K562 (cell line): ENCODE data around the gene FLII. TPM values are rescaled to one million over a fixed set of nuclear protein-coding genes. Genes with fewer than 3 reads are reported as not detected.

Experiments used
- ATAC-seq: fragments of 200-7000 bp; cut with Tn5 transposase; 3 replicates; pipeline ENCODE4 v1.9.1; 2020; ENCODE audit warnings: moderate library complexity
- BruUV-seq: library from RNA; stranded (reverse); fragments of 400-500 nt; replicated peaks from 2 replicates; lab custom pipeline; 2021; lab: Mats Ljungman, UMichigan
- CTCF ChIA-PET: fragments of 300-600 bp; formaldehyde crosslinking; extraction: SDS; loops from one replicate; lab custom pipeline; 2021; ENCODE audit warnings: low intra/inter-chr PET ratio; lab: Yijun Ruan, JAX
- POLR2A ChIA-PET: fragments of 300-600, 350-650 bp; sonication (Branson Sonifier 250); formaldehyde crosslinking; extraction: SDS; loops from one replicate; lab custom pipeline; 2021; ENCODE audit warnings: antibody characterized with exemption, inconsistent platforms; lab: Yijun Ruan, JAX
- DNase-seq, 4 experiments: peaks; one replicate each; pipeline versions ENCODE4 v3.0.0 to v3.0.0-alpha.2; 2011 to 2018; ENCODE audit warnings: low spot score in 3 of 4, mixed read lengths in 3 of 4; ENCODE audit errors: extremely low read depth in 1 of 4
- FAIRE-seq: peaks from 2 replicates; lab custom pipeline; 2011; peaks lifted over from hg19 to GRCh38; lab: Jason Lieb, UNC
- H2AFZ ChIP-seq: 2 replicates; pipeline ENCODE4 v1.6.0; 2011; ENCODE audit warnings: low read depth, low read length, control low read depth, inconsistent platforms
- H3K27ac ChIP-seq: fragments of 200-600 bp; 3 replicates; pipeline ENCODE4 v1.8.0; 2011; ENCODE audit warnings: low read depth, mild to moderate bottlenecking, control low read depth, inconsistent platforms, low read length, moderate library complexity, mixed read lengths; ENCODE audit errors: extremely low read depth
- H3K27me3 ChIP-seq, 2 experiments: fragments of 300-600 bp in 1 of 2; 2 replicates in 1 of 2; 3 replicates in 1 of 2; pipeline versions ENCODE4 v1.6.0 to v1.8.0; 2011; ENCODE audit warnings: inconsistent platforms in 2 of 2, low read length in 2 of 2, mild to moderate bottlenecking in 1 of 2, mixed read lengths in 1 of 2, moderate library complexity in 1 of 2; ENCODE audit not compliant: control insufficient read depth in 2 of 2, insufficient read depth in 2 of 2
- H3K36me3 ChIP-seq: fragments of 300-600 bp; 3 replicates; pipeline ENCODE4 v1.8.0; 2011; ENCODE audit warnings: mild to moderate bottlenecking, low read length, inconsistent platforms; ENCODE audit not compliant: control insufficient read depth, insufficient read depth
- H3K4me1 ChIP-seq, 2 experiments: fragments of 200-600 bp in 1 of 2; replicated peaks in 1 of 2; 2 replicates in 1 of 2; 3 replicates in 1 of 2; pipeline versions ENCODE4 v1.5.1 to v1.8.0; 2011; ENCODE audit warnings: inconsistent platforms in 2 of 2, low read length in 2 of 2, mild to moderate bottlenecking in 1 of 2, mixed read lengths in 1 of 2, moderate library complexity in 1 of 2; ENCODE audit not compliant: control insufficient read depth in 2 of 2, insufficient read depth in 2 of 2
- H3K4me2 ChIP-seq: 2 replicates; pipeline ENCODE4 v1.6.1; 2011; ENCODE audit warnings: low read length, control low read depth, inconsistent platforms, mixed read lengths; ENCODE audit not compliant: insufficient read depth
- H3K4me3 ChIP-seq: fragments of 200-600 bp; sonication (generic), shearing (Covaris generic); 2 replicates; pipeline ENCODE4 v1.5.1; 2016; ENCODE audit warnings: control low read depth, inconsistent platforms
- H3K79me2 ChIP-seq: fragments of 200-600 bp; 3 replicates; pipeline ENCODE4 v1.8.0; 2011; ENCODE audit warnings: low read length, inconsistent platforms; ENCODE audit not compliant: control insufficient read depth, insufficient read depth
- H3K9ac ChIP-seq, 2 experiments: 2 replicates each; pipeline versions ENCODE4 v1.6.0 to v1.6.1; 2011; ENCODE audit warnings: low read depth in 2 of 2, low read length in 2 of 2, control low read depth in 1 of 2, inconsistent platforms in 1 of 2, mild to moderate bottlenecking in 1 of 2, mixed read lengths in 1 of 2; ENCODE audit not compliant: insufficient read depth in 1 of 2
- H3K9me1 ChIP-seq: one replicate; pipeline ENCODE4 v1.6.0; 2011; ENCODE audit warnings: inconsistent platforms, mild to moderate bottlenecking, low read length, moderate library complexity; ENCODE audit not compliant: control insufficient read depth, insufficient read depth
- H3K9me3 ChIP-seq: replicated peaks from 2 replicates; pipeline ENCODE4 v1.5.1; 2011; ENCODE audit warnings: low read depth, low read length, inconsistent platforms; ENCODE audit not compliant: control insufficient read depth, insufficient read depth
- H4K20me1 ChIP-seq: replicated peaks from 2 replicates; pipeline ENCODE4 v1.6.1; 2011; ENCODE audit warnings: low read length, inconsistent platforms, mixed read lengths; ENCODE audit not compliant: control insufficient read depth, insufficient read depth
- BRF2 ChIP-seq: IDR thresholded peaks from 3 replicates; pipeline ENCODE4 v1.6.1; 2011; ENCODE audit warnings: borderline replicate concordance, mild to moderate bottlenecking; ENCODE audit not compliant: insufficient read length, insufficient read depth
- GTF2A2 ChIP-seq: IDR thresholded peaks from 2 replicates; pipeline ENCODE4 v1.6.1; 2016; ENCODE audit warnings: mild to moderate bottlenecking, missing genetic modification characterization, missing compliant biosample characterization
- MYBL2 ChIP-seq, 2 experiments: fragments of 450-650 bp in 1 of 2; sonication (generic) in 1 of 2; formaldehyde crosslinking in 1 of 2; IDR thresholded peaks; 2 replicates each; pipeline versions ENCODE4 v1.6.1 to v1.8.1; 2017 to 2022; ENCODE audit warnings: borderline replicate concordance in 1 of 2, inconsistent platforms in 1 of 2, low read depth in 1 of 2, mild to moderate bottlenecking in 1 of 2, missing genetic modification reagents in 1 of 2, moderate library complexity in 1 of 2
- PHB ChIP-seq: fragments of 250-450 bp; sonication (Bioruptor Pico); IDR thresholded peaks from 2 replicates; pipeline ENCODE4 v1.5.0; 2021
- SMAD1 ChIP-seq: fragments of 150-350 bp; IDR thresholded peaks from 2 replicates; pipeline ENCODE4 v1.6.1; 2014; ENCODE audit warnings: low read length, low read depth; ENCODE audit not compliant: partially characterized antibody
- SPI1 ChIP-seq: IDR thresholded peaks from 2 replicates; pipeline ENCODE4 v1.6.1; 2011; ENCODE audit warnings: low read depth, low read length, control low read depth, borderline replicate concordance
- STAT6 ChIP-seq: sonication (generic); formaldehyde crosslinking; IDR thresholded peaks from 2 replicates; pipeline ENCODE4 v1.8.1; 2023; ENCODE audit warnings: mild to moderate bottlenecking, missing genetic modification reagents
- TBL1XR1 ChIP-seq, 2 experiments: IDR thresholded peaks; 2 replicates each; pipeline ENCODE4 v1.6.1; 2012; ENCODE audit warnings: improper control_type of control experiment in 2 of 2, low read length in 2 of 2, mild to moderate bottlenecking in 1 of 2
- TBP ChIP-seq: optimal IDR thresholded peaks from 2 replicates; pipeline ENCODE3; 2011; ENCODE audit warnings: low read depth, low read length, improper control_type of control experiment
- TEAD4 ChIP-seq, 2 experiments: sonication (generic) in 1 of 2; formaldehyde crosslinking in 1 of 2; IDR thresholded peaks; 2 replicates each; pipeline versions ENCODE4 v1.6.1 to v1.8.0; 2012 to 2022; ENCODE audit warnings: borderline replicate concordance in 1 of 2, inconsistent platforms in 1 of 2, low read length in 1 of 2, mild to moderate bottlenecking in 1 of 2, missing genetic modification reagents in 1 of 2
- ZNF174 ChIP-seq: fragments of 250-450 bp; sonication (Bioruptor Pico); IDR thresholded peaks from 2 replicates; pipeline ENCODE4 v1.4.0; 2020; ENCODE audit warnings: mild to moderate bottlenecking
- ZNF354B ChIP-seq: fragments of 250-450 bp; sonication (Bioruptor Pico); IDR thresholded peaks from 2 replicates; pipeline ENCODE4 v1.4.0; 2020
- ZNF639 ChIP-seq, 2 experiments: fragments of 200-800 bp in 1 of 2; sonication (Bioruptor generic) in 1 of 2; sonication (generic) in 1 of 2; formaldehyde crosslinking in 1 of 2; IDR thresholded peaks in 1 of 2; conservative IDR thresholded peaks in 1 of 2; 2 replicates each; pipeline versions ENCODE4 v1.5.0 to v1.6.1; 2016 to 2020; ENCODE audit warnings: missing compliant biosample characterization in 1 of 2, missing genetic modification characterization in 1 of 2, missing genetic modification reagents in 1 of 2
- WGBS: fragments of 100-300 bp; shearing (Covaris generic); methylation state at CpG from one replicate; pipeline ENCODE4 v1.1.6; 2016; ENCODE audit warnings: low coverage, mixed read lengths; ENCODE audit not compliant: insufficient coverage; ENCODE audit errors: missing lambda C conversion rate; 5-methylcytosine and 5-hydroxymethylcytosine counted together
- in situ Hi-C: fragments of 300-500 bp; cut with MboI; formaldehyde crosslinking; loops from 4 replicates; pipeline ENCODE4 v1.15.0; 2018; ENCODE audit warnings: inconsistent platforms, mixed read lengths
- intact Hi-C: fragments of 100-400 bp; cut with micrococcal nuclease; formaldehyde crosslinking; loops from 2 replicates; pipeline ENCODE4 v1.14.2; 2022
- polyA plus RNA-seq, 8 experiments: library from polyadenylated mRNA; depleted of rRNA in 4 of 8; stranded (reverse) in 5 of 8; unstranded in 3 of 8; fragments of >200 nt; fragmentation: Nextera tagmentation in 2 of 8; fragmentation: Illumina TruSeq in 1 of 8; extraction: Ambion mirVana in 2 of 8; extraction: Trizol in 1 of 8; gene quantifications; 2 replicates each; pipeline versions ENCODE4 v1.2.1 to v1.2.3, GENCODE V29; 2011 to 2014; ENCODE audit warnings: inconsistent platforms in 1 of 8, missing spikeins in 1 of 8
- total RNA-seq, 7 experiments: library from RNA; depleted of rRNA in 6 of 7; stranded (reverse); fragments of >200 nt in 6 of 7; fragmentation: Illumina TruSeq in 2 of 7; extraction: Trizol in 2 of 7; gene quantifications; 2 replicates each; pipeline versions ENCODE4 v1.2.1 to v1.2.3, GENCODE V29; 2011 to 2021; ENCODE audit warnings: low replicate concordance in 1 of 7
- TF ChIP-seq, protein P1 (sequence below): sonication (generic); formaldehyde crosslinking; IDR thresholded peaks from 2 replicates; pipeline ENCODE4 v1.8.1; 2022; ENCODE audit warnings: missing genetic modification reagents

Gene FLII
- total and polyA plus RNA-seq, 9 of the 15 experiments (the other 6 are each of a cell fraction or from before 2014, with no cell fraction given): 11.7 to 126 (median 82.5) TPM

DNA sequence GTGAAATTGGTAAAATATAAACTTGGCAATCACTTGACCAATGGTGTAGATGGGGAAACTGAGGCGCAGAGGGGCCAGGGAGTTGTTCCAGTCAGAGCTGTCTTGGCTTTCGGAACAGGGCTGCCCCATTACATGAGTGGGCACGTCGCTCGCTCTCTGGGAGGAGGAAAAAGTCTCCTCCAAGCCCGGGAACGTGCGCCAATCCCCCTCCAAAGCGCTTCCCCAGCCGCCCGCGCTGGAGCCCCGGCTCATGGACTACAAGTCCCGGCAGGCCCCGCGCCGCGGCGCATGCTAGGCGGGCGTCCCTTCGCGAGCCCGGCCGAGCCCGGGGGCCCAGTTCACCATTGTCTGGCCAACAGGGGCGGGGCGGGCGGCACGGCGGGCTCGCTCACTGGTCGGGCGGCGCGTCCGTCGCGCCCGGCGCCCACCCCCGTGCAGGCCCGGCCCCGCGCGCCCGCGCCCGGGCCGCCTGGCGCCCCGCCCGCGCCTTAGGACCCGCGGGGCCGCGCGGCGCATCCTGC lies 33.4 kb downstream of the FLII start, which contains the start of gene LLGL1:
LLGL1 (plus strand) TSS at position 515 of the 521 bp plus-strand sequence. CDS start 48 bp downstream, outside the sequence.
- peaks cover 8% of the 10 kb centered on the region; the same call in 2 of the 3 replicates for H3K79me2 ChIP-seq
- FAIRE-seq: no peak
- H3K9me3 ChIP-seq: no peaks in the 10 kb centered on the region
- WGBS: 6% methylated on average over 7 of the region's 60 CpGs
- peak within 1 kb of the TSS; percentile 98 for H2AFZ ChIP-seq
- H3K36me3 ChIP-seq: no peaks in the 10 kb centered on the region
- POLR2A ChIA-PET: no interaction called here
- peaks cover 3% of the 10 kb centered on the region for H3K9me1 ChIP-seq
- BruUV-seq: no TSS peak
- ATAC-seq: peak; percentile 98
- H3K4me2 ChIP-seq: peak within 1 kb of the TSS; percentile 85
- H3K27ac ChIP-seq: peak within 1 kb of the TSS; percentile 48; the same call in 2 of the 3 replicates
- H3K9ac ChIP-seq: peak within 1 kb of the TSS; percentile 73 to 92
- CTCF ChIA-PET: no interaction called here
- in situ Hi-C loops (no loop called here), intact Hi-C loops (no loop called here)
- H3K27me3 ChIP-seq: no peaks in the 10 kb centered on the region
- H3K4me1 ChIP-seq: peaks cover 4 to 37% of the 10 kb centered on the region in 2 experiments; a peak in 3 of 5 replicates
- no peaks in the 10 kb centered on the region for H4K20me1 ChIP-seq
- peak within 1 kb of the TSS; percentile 65 for H3K4me3 ChIP-seq
- peak; percentile 95 to 97 (median 96) for DNase-seq
- TF ChIP-seq GTF2A2 (tag) (no peak), SPI1 (no peak), TEAD4 (IDR thresholded peaks at IDR 0.05; ENCODE audit: low read length) (no peak), TEAD4 (CRISPR knock-in tag; IDR thresholded peaks at IDR 0.05; ENCODE audit: borderline replicate concordance) (no peak), MYBL2 (IDR thresholded peaks at IDR 0.05; ENCODE audit: low read depth) (no peak), MYBL2 (CRISPR knock-in tag; IDR thresholded peaks at IDR 0.05; ENCODE audit: borderline replicate concordance) (no peak), ZNF639 (CRISPR knock-in tag; conservative IDR thresholded peaks at IDR 0.05 in 1 of 2, IDR thresholded peaks at IDR 0.05 in 1 of 2) (peak in 1 of 2 experiments; percentile 62; a peak in 1 of 4 replicates), TBP (no peak), STAT6 (CRISPR knock-in tag) (no peak), ZNF354B (CRISPR knock-in tag) (no peak), BRF2 (no peak), PHB (CRISPR knock-in tag) (no peak), ZNF174 (CRISPR knock-in tag) (no peak), SMAD1 (no peak), TBL1XR1 (IDR thresholded peaks at IDR 0.05; ENCODE audit: low read length in 2 of 2) (no peak)
- TF ChIP-seq, protein P1, sequence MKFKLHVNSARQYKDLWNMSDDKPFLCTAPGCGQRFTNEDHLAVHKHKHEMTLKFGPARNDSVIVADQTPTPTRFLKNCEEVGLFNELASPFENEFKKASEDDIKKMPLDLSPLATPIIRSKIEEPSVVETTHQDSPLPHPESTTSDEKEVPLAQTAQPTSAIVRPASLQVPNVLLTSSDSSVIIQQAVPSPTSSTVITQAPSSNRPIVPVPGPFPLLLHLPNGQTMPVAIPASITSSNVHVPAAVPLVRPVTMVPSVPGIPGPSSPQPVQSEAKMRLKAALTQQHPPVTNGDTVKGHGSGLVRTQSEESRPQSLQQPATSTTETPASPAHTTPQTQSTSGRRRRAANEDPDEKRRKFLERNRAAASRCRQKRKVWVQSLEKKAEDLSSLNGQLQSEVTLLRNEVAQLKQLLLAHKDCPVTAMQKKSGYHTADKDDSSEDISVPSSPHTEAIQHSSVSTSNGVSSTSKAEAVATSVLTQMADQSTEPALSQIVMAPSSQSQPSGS (CRISPR knock-in tag): no peak
